ENCODE measurements around the gene SND1. TPM values are rescaled to one million over a fixed set of nuclear protein-coding genes. Genes with fewer than 3 reads are reported as not detected.

SND1 gene
- polyA plus RNA-seq, 3 donors: 46.5 to 97.3 (median 79.8) TPM

GRCh38 chr7:128010391-128011127 is 358.6 kb downstream of the SND1 start:
- intact Hi-C loops (cut with micrococcal nuclease): no loop called here
- Mint-ChIP-seq H3K9me3 (no peaks in the 10 kb centered on the region), H3K4me3 (no peak overlapping the region), H3K36me3 (peaks cover 61 to 82% of the 10 kb centered on the region in 2 donors), H3K27ac (peak overlapping the region in 2 of 7 donors; percentile 22 to 57), H3K27me3 (ENCODE audit: low read depth in 3 of 3) (peaks cover 0 to 2% (median 0%) of the 10 kb centered on the region in 3 donors), H3K4me1 (peaks cover 5% of the 10 kb centered on the region)
- Histone ChIP-seq H3K4me3 (replicated peaks in 1 of 3; ENCODE audit: low read depth in 2 of 3, low read length in 3 of 3) (no peak overlapping the region), H3K27me3 (ENCODE audit: control insufficient read depth in 2 of 2, insufficient read depth in 2 of 2, low read length in 2 of 2) (no peaks in the 10 kb centered on the region), H2AFZ (ENCODE audit: insufficient read depth, low read depth, low read length, poor library complexity, severe bottlenecking) (no peak overlapping the region), H3K4me1 (ENCODE audit: control insufficient read depth in 1 of 2, insufficient read depth in 2 of 2, low read length in 2 of 2) (no peaks in the 10 kb centered on the region), H3K9ac (ENCODE audit: insufficient read depth, low read length, poor library complexity, severe bottlenecking) (no peak overlapping the region), H3K4me2 (replicated peaks; ENCODE audit: extremely low read depth, low read length, poor library complexity, severe bottlenecking) (no peak overlapping the region), H3K79me2 (ENCODE audit: insufficient read depth, low read length) (no peaks in the 10 kb centered on the region), H3K9me3 (replicated peaks in 1 of 2; ENCODE audit: control insufficient read depth in 1 of 2, insufficient read depth in 1 of 2, low read length in 2 of 2) (no peaks in the 10 kb centered on the region), H3K36me3 (replicated peaks in 1 of 2; ENCODE audit: control insufficient read depth in 1 of 2, insufficient read depth in 2 of 2, low read length in 2 of 2) (peaks cover 31 to 95% of the 10 kb centered on the region in 2 donors), H4K20me1 (ENCODE audit: insufficient read depth, low read length) (peaks cover 52% of the 10 kb centered on the region), H3K27ac (ENCODE audit: low read depth in 1 of 2, low read length in 2 of 2) (no peak overlapping the region)
- WGBS (ENCODE audit: insufficient coverage): 100% methylated on average over 1 of the region's 7 CpGs
- no peak for DNase-seq
- TF ChIP-seq, protein P1, sequence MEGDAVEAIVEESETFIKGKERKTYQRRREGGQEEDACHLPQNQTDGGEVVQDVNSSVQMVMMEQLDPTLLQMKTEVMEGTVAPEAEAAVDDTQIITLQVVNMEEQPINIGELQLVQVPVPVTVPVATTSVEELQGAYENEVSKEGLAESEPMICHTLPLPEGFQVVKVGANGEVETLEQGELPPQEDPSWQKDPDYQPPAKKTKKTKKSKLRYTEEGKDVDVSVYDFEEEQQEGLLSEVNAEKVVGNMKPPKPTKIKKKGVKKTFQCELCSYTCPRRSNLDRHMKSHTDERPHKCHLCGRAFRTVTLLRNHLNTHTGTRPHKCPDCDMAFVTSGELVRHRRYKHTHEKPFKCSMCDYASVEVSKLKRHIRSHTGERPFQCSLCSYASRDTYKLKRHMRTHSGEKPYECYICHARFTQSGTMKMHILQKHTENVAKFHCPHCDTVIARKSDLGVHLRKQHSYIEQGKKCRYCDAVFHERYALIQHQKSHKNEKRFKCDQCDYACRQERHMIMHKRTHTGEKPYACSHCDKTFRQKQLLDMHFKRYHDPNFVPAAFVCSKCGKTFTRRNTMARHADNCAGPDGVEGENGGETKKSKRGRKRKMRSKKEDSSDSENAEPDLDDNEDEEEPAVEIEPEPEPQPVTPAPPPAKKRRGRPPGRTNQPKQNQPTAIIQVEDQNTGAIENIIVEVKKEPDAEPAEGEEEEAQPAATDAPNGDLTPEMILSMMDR (IDR thresholded peaks at IDR 0.05): no peak

GRCh38 chr7:128011131-128011661 is 359.2 kb downstream of the SND1 start:
- Histone ChIP-seq H3K4me3 (replicated peaks in 1 of 3; ENCODE audit: low read depth in 2 of 3, low read length in 3 of 3) (no peak overlapping the region), H4K20me1 (ENCODE audit: insufficient read depth, low read length) (peaks cover 55% of the 10 kb centered on the region), H3K9ac (ENCODE audit: insufficient read depth, low read length, poor library complexity, severe bottlenecking) (no peak overlapping the region), H2AFZ (ENCODE audit: insufficient read depth, low read depth, low read length, poor library complexity, severe bottlenecking) (no peak overlapping the region), H3K4me1 (ENCODE audit: control insufficient read depth in 1 of 2, insufficient read depth in 2 of 2, low read length in 2 of 2) (no peaks in the 10 kb centered on the region), H3K27ac (ENCODE audit: low read depth in 1 of 2, low read length in 2 of 2) (no peak overlapping the region), H3K27me3 (ENCODE audit: control insufficient read depth in 2 of 2, insufficient read depth in 2 of 2, low read length in 2 of 2) (no peaks in the 10 kb centered on the region), H3K9me3 (replicated peaks in 1 of 2; ENCODE audit: control insufficient read depth in 1 of 2, insufficient read depth in 1 of 2, low read length in 2 of 2) (no peaks in the 10 kb centered on the region), H3K79me2 (ENCODE audit: insufficient read depth, low read length) (no peaks in the 10 kb centered on the region), H3K36me3 (replicated peaks in 1 of 2; ENCODE audit: control insufficient read depth in 1 of 2, insufficient read depth in 2 of 2, low read length in 2 of 2) (peaks cover 27 to 92% of the 10 kb centered on the region in 2 donors), H3K4me2 (replicated peaks; ENCODE audit: extremely low read depth, low read length, poor library complexity, severe bottlenecking) (no peak overlapping the region)
- Mint-ChIP-seq H3K36me3 (peaks cover 56 to 76% of the 10 kb centered on the region in 2 donors), H3K27me3 (ENCODE audit: low read depth in 3 of 3) (peaks cover 0 to 2% (median 0%) of the 10 kb centered on the region in 3 donors), H3K27ac (peak overlapping the region in 2 of 7 donors; percentile 22 to 57), H3K4me1 (peaks cover 5% of the 10 kb centered on the region), H3K4me3 (no peak overlapping the region), H3K9me3 (no peaks in the 10 kb centered on the region)
- no CpG with 5 or more reads among the region's 2 CpGs for WGBS (ENCODE audit: insufficient coverage)
- no peak for DNase-seq
- intact Hi-C loops (cut with micrococcal nuclease): no loop called here
- TF ChIP-seq, protein P1 (IDR thresholded peaks at IDR 0.05): no peak

All from CD14-positive monocyte (primary cell).